ENCODE measurements around the gene SNTB2. TPM values are rescaled to one million over a fixed set of nuclear protein-coding genes. Genes with fewer than 3 reads are reported as not detected.

SNTB2 gene
- polyA plus RNA-seq, 1 donor = 13.9 TPM

DNA sequence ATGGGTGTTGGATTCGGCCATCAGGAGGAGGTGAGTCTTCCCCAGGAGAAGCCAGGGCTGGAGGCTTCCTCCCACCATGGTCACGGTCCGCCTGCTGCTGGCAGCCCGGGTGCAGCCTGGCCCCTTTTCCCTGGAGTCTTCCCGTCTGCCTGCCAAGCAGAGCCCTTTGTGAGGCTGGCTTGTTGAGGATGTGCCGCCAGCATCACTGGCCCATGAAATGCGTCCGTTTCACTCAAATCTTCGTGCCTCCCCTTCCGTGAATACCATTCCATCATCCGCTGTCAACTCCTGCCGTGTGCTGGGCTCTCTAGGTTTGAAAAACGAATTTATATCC, 133.7 kb downstream of the SNTB2 start:
- DNase-seq = no peak

DNA sequence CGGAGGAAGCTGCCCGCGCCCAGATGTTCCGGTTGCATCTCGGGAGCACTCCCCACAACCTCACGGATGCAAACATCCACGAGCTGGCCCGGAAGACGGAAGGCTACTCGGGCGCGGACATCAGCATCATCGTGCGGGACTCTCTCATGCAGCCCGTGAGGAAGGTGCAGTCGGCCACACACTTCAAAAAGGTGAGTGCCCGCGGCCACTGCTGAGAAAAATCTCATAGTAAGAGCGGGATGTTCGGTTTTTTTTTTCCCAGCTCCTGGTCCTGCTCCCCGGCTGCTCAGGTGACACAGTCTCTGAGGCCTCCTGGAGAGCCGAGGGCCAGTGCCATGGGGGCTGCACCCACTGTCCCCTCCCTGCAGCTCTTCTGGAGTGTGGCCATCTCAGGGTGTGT, 134.1 kb downstream of the SNTB2 start:
- no peak for DNase-seq

DNA sequence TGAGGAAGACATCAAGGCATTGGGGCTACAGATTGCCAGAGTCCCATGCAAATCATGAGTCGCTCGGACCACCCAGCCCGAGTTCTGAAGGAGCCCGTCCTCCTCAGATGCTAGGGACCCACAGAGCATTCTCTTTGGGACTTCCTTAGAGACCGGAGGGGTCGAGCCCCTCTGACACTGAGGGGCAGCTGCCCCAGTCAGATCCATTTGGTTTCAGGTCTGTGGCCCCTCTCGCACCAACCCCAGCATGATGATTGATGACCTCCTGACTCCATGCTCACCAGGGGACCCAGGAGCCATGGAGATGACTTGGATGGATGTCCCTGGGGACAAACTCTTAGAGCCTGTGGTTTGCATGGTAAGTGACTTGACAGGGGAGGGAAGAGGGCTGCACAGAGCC, 135.4 kb downstream of the SNTB2 start:
- no peak for DNase-seq

DNA sequence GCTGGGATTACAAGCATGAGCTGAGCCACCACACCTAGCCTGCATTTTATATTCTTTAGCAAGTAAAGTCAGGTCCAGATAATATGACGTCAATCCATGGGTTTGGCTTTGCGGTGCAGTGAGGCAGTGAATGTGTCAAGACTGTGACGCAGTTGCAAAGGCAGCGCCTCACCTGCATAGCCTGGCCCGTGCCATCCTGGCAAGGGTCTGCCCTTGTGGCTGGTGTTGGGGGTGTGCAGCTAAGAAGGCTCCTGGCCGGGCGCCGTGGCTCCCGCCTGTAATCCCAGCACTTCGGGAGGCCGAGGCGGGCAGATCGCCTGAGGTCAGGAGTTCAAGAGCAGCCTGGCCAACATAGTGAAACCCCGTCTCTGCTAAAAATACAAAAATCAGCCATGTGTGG, 136.5 kb downstream of the SNTB2 start:
- DNase-seq = no peak

DNA sequence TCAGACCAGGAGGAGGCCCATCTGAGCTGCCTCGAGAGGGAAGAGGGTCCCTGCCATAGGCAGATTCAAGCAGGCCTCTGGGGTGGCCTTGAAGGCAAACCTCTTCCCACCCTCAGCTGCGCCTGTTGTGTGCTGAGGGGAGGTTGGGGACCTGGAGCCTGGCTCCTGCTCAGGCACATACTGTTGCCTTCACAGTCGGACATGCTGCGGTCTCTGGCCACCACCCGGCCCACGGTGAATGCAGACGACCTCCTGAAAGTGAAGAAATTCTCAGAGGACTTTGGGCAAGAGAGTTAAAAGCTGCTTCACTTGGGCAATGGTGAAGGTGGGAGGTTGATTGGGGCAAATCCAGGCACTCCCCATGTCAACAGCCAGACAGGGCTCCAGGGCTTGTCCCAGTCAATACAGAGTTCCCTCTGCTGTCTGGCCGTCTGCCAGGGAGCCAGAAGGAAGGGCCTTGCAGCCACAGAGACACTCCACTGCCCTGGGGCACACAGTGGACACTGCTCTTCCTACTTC, 137.1 kb downstream of the SNTB2 start:
- DNase-seq = no peak

DNA sequence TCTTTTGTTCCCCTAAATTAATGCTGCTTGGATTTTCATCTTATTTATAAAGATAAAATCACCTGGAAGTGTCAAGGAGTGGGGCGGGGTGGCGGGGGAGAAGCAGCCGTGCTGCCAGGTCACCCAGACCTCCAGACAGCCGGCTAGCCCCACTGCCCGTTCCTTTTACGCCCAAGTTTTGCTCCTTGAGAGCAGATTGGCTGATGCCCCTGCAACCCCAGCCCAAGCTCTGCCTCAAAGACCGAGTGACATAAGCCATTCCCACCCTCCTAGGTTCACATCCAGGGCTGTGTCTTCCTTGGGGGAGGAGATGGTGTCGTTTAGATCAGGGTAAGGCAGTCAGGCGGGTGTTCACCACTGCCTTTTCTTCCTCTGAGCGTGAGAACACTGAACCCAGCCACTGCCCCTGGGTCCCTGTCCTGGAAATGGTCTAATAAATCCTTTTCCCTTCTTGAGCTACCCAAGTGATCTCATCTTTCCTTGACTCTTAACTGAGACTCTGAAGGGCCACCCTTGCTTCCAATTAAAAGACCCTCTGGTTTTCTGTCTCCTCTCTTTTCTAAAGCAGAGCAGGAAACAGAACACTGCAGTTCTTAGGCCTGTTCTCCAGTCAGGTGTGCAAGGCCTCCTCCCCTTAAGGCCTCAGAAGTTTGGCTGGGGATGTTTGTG, 137.8 kb downstream of the SNTB2 start:
- no peak for DNase-seq

DNA sequence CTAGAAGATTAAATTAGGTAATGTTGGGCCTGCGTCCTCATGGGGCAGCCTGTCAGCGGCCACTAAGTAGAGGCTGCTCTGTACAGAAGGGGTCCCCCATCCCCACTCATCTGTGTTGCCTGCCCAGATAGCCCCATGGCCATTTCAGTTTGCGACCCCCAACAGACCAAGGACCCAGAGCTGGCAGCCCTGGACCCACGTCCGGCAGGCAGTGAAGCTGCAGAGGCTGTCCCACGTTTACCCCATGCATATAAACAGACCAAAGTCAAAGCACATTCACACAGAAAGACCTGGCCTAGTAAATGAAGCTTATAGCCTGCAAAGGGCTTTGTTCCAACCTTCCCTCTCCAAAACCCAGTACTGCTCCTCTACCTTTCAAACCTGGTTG, 138.8 kb downstream of the SNTB2 start:
- DNase-seq = no peak

DNA sequence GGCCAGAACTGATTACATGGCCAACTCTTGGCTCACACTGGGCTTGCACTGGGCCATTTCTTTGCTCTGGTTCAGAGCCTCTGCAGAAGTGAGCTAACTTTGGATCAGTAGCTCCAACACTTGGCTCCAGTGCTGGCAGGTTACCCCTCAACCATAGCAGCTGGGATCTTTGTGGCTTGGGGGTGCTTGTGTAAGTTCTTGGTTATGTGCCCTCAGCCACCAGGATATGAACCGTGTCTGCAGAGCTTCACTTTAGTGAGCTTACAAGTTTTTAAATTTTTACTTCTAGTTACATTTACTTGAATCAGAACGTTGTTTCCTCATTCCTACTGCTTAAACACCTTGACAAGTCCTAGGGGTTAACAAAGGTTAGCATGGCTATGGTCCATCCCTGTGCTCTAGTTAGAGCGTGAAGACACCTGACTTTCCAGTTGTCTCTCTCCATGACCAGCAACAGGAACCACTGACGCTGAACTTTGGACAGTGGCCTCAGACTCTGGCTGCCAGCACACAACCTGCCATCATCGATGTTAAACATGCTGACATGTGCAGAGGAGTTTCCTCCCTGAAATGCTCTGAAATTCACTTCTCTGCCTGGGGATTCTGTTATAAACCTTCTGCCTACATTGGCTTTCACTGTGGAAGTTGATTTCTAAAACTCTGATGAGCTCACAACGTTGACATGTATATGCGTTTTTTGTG, 139.4 kb downstream of the SNTB2 start:
- no peak for DNase-seq

DNA sequence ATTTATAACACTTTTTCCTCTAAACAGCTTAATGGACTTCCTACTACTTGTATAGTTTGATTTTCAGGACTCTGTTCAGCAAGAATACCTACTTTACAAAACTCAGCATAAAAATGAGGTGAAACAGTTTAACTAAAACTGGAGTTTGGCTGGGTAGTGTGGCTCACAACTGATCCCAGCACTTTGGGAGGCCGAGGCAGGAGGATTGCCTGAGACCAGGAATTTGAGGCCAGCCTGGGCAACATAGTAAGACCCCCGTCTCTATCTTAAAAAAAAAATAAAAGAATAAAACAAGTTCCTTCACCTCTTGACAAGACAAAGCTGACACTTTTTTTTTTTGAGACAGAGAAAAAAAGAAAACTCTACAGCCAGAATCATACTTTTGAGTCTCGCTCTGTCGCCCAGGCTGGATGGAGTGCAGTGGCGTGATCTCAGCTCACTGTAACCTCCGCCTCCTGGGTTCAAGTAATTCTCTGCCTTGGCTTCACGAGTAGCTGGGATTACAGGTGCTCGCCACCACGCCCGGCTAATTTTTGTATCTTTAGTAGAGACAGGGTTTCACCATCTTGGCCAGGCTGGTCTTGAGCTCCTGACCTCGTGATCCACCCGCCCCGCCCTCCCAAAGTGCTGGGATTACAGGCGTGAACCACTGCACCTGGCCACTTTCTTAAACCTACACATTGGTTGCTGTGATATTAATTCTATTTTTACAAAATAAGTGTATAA, 140.8 kb downstream of the SNTB2 start:
- DNase-seq = no peak

DNA sequence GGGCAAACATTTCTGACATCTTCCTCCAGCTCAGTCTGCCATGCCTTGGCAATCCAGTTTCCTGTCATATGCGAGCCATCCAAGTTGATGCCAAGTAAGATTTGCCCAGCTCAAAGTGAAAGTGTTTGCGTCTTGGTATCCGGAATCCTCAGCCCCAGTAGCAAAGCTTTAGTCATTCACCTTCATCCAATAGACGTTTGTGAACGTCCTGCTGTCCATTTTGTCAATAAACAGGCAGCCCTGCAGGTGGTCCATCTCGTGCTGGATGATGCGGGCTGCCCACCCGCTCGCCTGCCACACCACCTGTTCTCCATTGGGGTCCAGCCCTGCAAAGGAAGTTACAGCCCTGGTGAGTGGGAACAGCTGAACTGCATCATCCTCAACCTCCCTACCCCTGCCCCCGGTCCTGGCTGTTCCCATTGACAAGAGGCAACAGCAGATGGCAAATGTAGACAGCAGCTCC, 141.9 kb downstream of the SNTB2 start:
- DNase-seq = no peak

DNA sequence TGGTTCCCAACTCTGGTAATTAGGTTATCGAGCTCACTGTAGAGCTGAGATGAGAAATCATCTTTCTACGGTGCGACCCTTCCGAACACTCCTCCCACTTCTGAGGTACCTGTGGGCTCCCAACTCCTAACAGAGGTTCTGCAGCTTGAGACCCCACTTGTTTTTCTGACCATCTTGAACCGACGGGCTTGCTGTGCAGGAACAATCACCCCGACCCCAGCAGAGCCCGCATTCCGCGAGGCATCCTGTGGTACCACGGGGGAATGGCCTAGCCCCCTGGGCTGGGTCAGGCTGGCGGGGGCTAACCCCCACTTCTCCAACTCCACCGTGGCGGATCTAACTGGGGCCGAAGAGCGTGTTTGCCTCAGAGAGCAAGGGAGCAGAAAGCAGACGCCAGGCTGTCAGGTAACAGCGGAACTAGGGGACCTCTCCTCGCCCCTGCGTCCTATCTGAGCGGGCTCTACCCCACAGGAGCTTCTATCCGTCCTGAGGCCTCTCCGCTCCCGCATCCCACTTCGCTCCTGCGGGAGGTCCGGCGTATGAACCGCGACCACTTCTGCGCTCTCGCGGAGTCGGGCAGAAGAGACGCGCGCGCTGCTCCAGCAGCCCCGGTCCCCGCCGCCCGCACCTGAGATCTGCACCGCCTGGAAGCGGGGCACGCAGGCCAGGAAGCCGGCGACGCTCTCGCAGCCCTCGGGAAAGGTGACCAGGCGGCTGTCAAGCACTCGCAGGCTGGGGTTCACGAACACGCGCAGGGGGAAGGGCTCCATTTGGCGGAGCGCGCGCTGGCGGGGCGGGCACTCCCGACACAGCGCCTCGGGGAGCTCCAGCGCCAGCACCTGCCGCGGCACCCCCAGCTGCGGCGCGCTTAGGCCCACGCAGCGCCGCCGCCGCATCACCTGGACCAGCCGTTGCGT, 142.7 kb downstream of the SNTB2 start:
- no peak for DNase-seq

DNA sequence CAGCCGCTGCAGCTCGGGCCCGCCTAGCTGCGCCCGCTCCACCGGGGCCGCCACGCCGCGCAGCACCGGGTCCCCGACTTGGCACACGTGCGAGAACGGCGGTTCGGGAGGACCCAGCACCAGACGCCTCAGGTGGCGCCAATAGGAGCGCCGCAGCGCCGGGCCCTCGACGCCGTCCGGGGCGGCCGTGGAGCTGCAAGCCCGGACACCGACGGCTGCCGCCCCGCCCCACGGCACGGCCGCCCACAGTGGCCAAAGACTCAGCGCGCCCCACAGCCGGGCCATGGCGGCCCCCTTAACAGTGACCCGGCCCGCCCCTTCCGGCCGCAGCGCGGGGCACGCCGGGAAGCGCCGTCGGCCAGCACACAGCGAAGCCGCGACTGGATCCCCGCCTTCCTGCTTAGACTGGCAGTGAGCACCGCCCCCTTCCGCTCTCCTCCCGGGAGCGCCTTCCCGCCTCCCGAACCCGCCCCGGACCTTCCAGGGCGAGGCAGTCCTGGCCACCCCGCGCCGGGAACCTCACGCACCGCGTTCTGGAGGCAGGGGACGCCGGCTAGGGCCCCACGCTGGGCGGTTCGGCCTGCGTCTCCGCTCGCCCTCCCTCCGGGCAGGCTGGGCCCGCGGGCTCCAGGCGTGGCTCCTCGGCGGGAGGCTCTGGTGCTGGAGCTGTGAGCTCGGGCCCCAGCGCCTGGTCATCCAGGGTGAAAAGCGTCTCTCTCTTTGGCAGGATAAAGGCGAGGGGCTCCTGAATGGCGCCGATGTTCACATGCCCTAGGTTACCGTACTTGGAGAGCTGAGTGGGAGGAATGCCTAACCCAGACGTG, 143.5 kb downstream of the SNTB2 start, which contains the start of gene PDF:
Gene PDF (minus strand): TSS at position 303 of the 824 bp plus-strand sequence. CDS start 18 bp downstream, at position 285.
- DNase-seq = peak; percentile 95

DNA sequence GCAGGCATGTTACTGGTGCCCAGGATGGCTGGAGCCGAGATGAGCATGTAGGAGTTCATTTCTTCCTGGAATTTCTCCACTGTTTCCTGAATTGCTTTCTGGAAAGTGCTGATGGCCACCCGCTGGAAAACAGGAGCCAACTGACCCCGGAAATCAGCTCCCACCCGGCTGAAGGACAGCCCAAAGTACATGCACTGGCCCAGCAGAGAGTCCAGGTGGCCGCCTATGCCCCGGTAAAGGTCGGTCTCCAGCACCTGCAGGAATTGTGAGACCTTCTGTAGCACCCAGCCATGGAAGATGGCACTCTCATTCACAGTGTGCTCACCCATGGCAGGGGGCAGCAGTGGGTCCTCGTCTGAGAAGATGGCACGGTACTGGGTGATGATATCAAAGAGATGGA, 147.7 kb downstream of the SNTB2 start:
- no peak for DNase-seq

DNA sequence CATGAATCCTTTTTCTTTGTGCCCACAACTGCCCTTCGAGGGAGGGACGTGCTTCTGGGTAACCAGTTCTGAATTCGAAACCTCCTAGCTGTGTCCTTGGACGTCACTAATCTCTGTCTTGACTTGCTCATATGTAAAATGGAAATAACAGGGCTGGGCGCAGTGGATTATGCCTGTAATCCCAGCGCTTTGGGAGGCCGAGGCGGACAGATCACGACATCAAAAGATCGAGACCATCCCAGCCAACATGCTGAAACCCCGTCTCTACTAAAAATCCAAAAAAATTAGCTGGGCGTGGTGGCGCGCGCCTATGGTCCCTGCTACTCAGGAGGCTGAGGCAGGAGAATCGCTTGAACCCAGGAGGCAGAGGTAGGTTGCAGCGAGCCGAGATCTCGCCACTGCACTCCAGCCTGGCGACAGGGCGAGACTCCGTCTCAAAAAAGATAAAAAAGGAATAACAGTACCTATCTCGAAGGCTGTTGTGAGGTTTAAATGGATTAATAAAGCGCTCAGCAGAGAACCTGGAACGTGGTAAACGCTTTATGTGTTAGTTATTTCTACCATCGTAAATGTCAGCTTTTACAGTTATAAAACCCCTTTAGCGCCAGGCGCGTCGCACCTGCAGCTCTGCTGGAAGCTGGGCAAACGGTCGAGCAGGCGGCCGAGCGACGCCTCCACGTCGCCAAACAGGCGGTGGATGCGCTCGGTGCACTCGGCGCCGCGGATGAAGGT, 151.8 kb downstream of the SNTB2 start:
- DNase-seq = no peak

DNA sequence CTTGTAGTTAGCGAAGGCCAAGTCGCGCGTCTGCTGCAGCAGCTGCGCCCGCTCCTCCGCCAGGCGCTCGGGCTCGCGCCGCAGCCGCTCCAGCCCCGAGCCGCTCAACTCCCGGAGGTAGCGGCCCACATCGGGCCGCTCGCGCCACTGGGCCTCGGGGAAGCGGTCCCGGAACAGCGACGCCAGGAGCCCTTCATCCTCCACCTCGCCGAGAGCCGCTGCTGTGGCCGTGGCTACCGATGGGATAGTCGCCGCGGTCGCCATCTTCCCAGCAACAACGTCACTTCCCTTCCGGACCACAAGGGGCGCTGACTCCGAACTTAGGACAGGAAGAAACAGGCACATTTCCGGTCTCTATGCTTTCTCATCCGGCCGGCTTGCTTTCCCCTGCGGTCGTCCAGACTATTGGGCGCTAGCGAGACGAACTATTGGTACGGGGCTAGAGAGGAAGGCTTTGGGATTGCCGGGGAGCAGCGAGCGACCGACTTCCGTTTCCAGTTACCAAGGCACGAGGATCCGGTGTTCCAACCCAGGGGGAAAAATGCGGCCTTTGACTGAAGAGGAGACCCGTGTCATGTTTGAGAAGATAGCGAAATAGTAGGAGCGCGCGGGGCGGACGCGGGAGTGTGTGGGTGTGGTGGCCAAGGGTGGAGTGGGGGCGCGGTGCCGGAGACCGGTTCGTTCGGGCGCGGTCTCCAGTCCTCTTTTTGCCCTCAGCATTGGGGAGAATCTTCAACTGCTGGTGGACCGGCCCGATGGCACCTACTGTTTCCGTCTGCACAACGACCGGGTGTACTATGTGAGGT, 152.5 kb downstream of the SNTB2 start, which contains the start of the genes COG8 and NIP7:
Gene COG8 (minus strand): TSS at position 276 of the 806 bp plus-strand sequence. CDS start 12 bp downstream, at position 264.
Gene NIP7 (plus strand): TSS at position 484 of the 806 bp plus-strand sequence. CDS start 58 bp downstream, at position 542.
- DNase-seq = peak; percentile 97

DNA sequence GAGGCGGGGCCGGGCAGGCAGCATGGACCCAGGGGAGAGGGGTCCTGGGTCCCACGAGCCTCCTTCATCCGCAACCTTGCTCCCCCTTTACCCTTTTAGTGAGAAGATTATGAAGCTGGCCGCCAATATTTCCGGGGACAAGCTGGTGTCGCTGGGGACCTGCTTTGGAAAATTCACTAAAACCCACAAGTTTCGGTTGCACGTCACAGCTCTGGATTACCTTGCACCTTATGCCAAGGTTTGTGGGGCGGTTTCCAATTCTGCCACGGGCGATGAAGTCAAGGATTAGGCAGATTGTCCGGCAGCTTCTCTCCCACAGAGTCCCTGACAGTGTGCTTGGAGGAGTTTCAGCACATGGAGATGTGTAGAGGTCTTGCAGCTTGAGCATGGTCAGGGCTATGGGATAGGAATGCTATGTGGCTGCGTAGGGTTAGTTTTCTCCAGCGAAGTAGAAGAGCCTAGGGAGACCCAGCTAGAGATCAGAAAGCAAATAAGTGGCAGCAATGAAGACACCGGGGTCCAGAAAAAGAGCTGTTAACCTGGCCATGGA, 153.2 kb downstream of the SNTB2 start:
- DNase-seq = no peak

DNA sequence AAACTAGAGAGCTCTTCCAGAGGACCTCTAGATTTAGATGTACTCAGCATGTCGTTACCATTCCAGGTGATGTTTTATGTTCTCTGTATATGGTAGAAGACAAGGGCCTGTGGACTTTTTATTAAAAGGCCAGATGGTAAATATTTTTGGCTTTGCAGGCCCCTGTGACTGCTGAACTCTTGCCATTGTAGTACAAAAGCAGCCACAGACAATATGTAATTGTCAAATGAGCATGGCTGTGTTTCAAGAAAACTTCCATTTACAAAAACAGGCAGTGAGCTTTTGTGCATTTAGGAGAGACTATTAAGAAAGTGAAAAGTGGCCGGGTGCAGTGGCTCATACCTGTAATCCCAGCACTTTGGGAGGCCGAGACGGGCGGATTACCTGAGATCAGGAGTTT, 157.2 kb downstream of the SNTB2 start:
- no peak for DNase-seq

DNA sequence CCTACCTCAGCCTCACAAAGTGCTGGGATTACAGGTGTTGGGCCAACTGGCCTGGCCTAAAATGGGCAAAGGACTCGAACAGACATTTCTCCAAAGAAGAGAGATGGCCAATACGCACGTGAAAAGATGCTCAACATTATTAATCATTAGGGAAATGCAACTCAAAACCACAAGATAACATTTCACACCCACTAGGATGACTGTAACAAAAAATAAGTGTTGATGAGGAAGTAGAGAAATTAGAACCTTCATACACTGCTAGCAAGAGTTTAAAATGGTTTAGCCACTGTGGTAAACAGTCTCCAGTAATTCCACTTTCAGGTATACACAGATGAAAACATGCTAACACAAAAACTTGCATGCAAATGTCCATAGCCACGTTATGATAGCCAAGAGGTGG, 159.0 kb downstream of the SNTB2 start:
- no peak for DNase-seq

DNA sequence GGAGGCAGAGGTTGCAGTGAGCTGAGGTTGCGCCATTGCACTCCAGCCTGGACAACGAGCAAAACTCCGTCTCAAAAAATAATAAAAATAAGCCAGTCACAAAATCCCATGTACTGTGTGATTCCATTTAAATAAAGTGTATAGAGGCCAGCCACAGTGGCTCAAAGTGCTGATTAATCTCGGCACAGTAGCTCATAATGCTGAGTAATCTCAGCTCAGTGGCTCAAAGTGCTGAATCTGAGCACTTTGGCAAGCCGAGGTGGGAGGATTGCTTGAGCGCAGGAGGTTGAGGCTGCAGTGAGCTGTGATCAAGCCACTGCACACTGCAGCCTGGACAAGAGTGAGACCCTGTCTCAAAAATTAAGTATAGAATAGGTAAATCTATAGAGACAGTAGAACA, 159.7 kb downstream of the SNTB2 start:
- DNase-seq = no peak

Data from hindlimb muscle (tissue), 1 donor.